A549 treated with dexamethasone at 1 μM for 4 hours (cell line): ENCODE results near the gene LSR. TPM values are rescaled to one million over a fixed set of nuclear protein-coding genes. Genes with fewer than 3 reads are reported as not detected.

ENCODE experiments used
- total RNA-seq: library from RNA; stranded (reverse); fragments of 200-300 nt; extraction: Qiagen RNA extraction; gene quantifications from 5 replicates; pipeline ENCODE4 v1.2.3, GENCODE V29; 2022

Gene LSR, protein sequence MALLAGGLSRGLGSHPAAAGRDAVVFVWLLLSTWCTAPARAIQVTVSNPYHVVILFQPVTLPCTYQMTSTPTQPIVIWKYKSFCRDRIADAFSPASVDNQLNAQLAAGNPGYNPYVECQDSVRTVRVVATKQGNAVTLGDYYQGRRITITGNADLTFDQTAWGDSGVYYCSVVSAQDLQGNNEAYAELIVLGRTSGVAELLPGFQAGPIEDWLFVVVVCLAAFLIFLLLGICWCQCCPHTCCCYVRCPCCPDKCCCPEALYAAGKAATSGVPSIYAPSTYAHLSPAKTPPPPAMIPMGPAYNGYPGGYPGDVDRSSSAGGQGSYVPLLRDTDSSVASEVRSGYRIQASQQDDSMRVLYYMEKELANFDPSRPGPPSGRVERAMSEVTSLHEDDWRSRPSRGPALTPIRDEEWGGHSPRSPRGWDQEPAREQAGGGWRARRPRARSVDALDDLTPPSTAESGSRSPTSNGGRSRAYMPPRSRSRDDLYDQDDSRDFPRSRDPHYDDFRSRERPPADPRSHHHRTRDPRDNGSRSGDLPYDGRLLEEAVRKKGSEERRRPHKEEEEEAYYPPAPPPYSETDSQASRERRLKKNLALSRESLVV
- total RNA-seq = 7.4 to 11.3 TPM (median 8.8 TPM) in 5 replicates

DNA sequence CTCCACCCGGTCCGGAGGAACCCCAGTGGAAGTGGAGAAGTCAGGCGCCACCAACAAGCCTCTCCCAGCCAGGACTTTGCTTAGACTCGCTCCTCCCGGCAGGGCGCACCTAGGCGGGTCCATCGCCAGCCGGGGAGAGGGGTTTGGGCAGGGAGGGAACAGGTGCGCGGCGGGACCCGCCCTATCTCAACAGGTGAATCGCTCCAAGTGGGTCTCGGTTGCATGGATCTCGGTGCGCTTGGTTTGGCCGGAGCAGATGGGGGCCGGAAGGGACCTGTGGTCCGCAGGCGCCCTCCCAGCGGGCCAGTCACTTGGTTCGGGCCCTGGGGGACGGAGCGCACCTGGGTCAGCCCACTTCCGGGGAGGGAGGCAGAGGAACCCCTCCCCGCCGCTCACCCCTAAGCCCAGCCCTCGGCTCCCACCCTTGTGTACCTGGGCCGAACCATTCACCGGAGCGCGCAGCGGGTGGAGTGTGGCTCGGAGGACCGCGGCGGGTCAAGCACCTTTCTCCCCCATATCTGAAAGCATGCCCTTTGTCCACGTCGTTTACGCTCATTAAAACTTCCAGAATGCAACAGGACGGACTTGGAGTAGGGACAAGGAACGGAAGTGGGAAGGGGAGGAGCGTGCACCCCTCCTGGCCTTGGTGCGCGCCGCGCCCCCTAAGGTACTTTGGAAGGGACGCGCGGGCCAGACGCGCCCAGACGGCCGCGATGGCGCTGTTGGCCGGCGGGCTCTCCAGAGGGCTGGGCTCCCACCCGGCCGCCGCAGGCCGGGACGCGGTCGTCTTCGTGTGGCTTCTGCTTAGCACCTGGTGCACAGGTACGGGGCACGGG, at the start of gene LSR:
Gene LSR (plus strand): TSS at position 693 of the 836 bp plus-strand sequence. CDS start 21 bp downstream, at position 714.

DNA sequence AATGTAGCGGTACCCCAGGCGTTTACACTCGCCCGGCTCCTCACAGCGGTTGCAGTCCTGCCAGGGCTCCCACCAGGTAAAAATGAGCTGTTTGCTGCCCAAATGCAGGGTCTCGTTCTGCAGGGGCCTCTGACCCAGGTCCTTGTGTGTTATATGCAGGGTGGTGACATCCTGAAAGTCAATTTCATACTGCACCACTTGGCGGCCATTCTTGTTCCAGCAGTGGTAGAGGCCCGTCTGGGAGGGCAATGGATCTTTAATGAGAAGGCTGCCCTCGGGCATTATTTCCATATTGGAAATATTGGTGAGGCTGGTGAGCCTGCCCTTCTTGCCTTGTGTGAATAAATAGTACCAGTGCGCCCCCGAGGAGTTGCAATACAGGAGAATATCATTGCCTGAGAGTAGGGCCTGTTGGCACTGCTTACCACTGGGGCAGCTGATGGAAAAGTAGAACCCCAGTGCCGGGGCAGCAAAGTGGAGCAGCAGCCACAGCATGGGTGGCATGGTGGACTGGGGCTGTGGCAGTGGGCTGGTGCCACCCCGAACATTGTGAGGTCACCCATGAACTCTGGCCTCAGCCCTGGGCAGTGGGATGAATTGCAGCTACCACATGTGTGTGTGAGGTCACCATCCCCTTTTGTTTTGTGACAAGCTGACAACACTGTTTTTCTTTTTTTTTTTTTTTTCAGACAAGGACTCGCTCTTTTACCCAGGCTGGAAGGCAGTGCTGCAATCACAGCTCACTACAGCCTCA, 20.4 kb upstream of the LSR start, which contains the start of gene FAM187B:
Gene FAM187B (minus strand): TSS at position 563 of the 754 bp plus-strand sequence. CDS start 59 bp downstream, at position 504.

DNA sequence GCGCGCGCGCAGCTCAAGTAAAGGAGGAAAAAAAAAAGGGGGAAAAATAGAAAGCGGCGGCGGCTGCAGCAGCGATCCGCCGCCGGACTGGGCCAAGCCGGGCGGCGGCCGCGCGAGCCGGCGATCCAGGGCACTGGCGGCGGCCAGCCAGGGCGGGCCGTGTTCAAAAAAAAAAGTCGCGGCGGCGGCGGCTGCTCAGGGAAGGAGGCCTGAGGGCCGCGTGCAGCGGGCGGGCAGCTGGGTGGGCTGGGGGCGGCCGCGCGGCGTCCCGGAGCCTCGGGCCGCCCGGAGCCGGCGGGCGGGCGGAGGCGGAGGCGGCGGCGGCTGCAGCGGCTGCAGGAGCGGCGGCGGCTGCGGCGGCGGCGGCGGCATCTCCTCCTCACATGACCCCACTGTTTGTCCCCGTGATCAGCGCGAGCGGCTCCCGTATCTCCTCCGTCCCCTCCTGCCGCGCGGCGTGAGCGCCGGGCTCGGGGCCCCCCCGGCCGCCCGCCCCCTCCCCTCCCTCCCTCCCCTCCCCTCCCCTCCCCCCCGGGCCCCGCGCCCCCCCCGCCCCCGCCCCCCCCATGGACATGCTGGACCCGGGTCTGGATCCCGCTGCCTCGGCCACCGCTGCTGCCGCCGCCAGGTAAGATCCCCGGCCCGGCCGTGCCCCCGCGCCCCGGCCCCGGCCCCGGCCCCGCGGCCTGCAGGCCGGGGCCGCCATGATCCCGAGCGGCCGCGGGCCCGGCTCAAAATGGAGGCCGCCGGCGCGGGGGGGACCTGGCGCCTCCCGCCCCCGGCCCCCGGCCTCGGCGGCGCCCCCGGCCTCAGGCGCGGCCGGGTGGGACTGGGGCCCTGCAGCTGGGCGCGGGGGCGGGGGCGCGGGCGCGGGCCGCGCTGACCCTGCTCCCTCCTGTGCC, 20.0 kb downstream of the LSR start, which contains the start of gene USF2:
Gene USF2 (plus strand): TSS at position 427 of the 902 bp plus-strand sequence. CDS start 140 bp downstream, at position 567.

DNA sequence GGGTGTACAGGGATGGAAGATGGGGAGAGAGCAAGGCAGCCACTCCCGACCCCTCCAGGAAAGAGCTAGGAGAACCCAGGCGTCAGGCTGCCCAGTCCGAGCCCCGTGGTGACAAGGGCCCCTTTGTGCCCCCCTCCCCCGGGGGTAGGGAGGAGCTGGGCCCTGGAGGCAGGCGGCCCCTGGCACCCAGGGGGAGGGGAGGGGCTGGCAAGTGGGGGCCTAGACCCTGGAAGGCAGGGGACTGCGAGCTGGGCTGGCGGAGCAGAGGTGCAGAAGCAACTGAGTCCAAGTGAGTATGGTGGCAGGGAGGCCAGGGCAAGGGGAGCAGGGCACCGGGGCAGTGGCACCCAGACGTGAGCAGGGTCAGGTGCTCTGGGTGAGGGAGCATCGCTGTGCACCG, 43.1 kb downstream of the LSR start, which contains the start of gene MAG:
Gene MAG (plus strand): TSS at position 246 of the 400 bp plus-strand sequence. CDS start 3,248 bp downstream, outside the sequence.

Other genes starting within 250 kb of the LSR start
- 106 to 154 TPM (median 148 TPM) in 5 replicates for gene GRAMD1A, start 248.7 kb upstream of the LSR start, total RNA-seq
- gene SCN1B, start 218.5 kb upstream of the LSR start, total RNA-seq = 13.7 to 19.8 TPM (median 19.1 TPM) in 5 replicates
- gene HPN, start 207.3 kb upstream of the LSR start, total RNA-seq = 0.03 to 0.21 TPM (median 0.09 TPM) in 5 replicates
- 0.33 to 0.67 TPM (median 0.42 TPM) in 5 replicates for gene FXYD3, start 133.2 kb upstream of the LSR start, total RNA-seq
- 0.15 to 0.45 TPM (median 0.22 TPM) in 5 replicates for gene LGI4, start 113.9 kb upstream of the LSR start, total RNA-seq
- gene FXYD1, start 110.2 kb upstream of the LSR start, total RNA-seq = 0.22 to 0.33 TPM in 2 of 5 replicates, not detected in the others
- 0.14 to 0.19 TPM (median 0.17 TPM) in 3 of 5 replicates, not detected in the others for gene FXYD7, start 105.7 kb upstream of the LSR start, total RNA-seq
- gene FXYD5, start 94.3 kb upstream of the LSR start, total RNA-seq = 171 to 243 TPM (median 234 TPM) in 5 replicates
- gene FAM187B, start 20.3 kb upstream of the LSR start, total RNA-seq = not detected in 5 replicates
- gene USF2, start 20.0 kb downstream of the LSR start, total RNA-seq = 120 to 172 TPM (median 158 TPM) in 5 replicates
- 0.03 to 0.13 TPM (median 0.08 TPM) in 3 of 5 replicates, not detected in the others for gene HAMP, start 33.5 kb downstream of the LSR start, total RNA-seq
- gene MAG, start 43.2 kb downstream of the LSR start, total RNA-seq = 0.15 TPM in 1 of 5 replicates, not detected in the others
- 0.88 to 1.3 TPM (median 1.1 TPM) in 5 replicates for gene CD22, start 80.2 kb downstream of the LSR start, total RNA-seq
- 0.06 TPM in 1 of 5 replicates, not detected in the others for gene FFAR1, start 98.9 kb downstream of the LSR start, total RNA-seq
- 0.06 to 0.17 TPM in 2 of 5 replicates, not detected in the others for gene FFAR3, start 109.5 kb downstream of the LSR start, total RNA-seq
- not detected in 5 replicates for gene GPR42, start 122.1 kb downstream of the LSR start, total RNA-seq
- 0.03 to 0.06 TPM (median 0.04 TPM) in 4 of 5 replicates, not detected in the other for gene FFAR2, start 199.3 kb downstream of the LSR start, total RNA-seq
- gene KRTDAP, start 241.5 kb downstream of the LSR start, total RNA-seq = not detected in 5 replicates